Neural cell (in vitro differentiated cells): ENCODE data around the gene PALB2. TPM values are rescaled to one million over a fixed set of nuclear protein-coding genes. Genes with fewer than 3 reads are reported as not detected.
A peak's percentile ranks its signal among the peaks of the same experiment; 100 is the strongest.

ENCODE experiments used
- H2AFZ ChIP-seq: fragments of 200-600, 300-800 bp; sonication (generic), shearing (Covaris generic); 2 replicates; pipeline ENCODE4 v1.6.0; 2014; ENCODE audit warnings: low read depth, mild to moderate bottlenecking, antibody characterized with exemption, low read length, moderate library complexity
- H3F3A ChIP-seq: fragments of 200-600 bp; shearing (Covaris generic); 2 replicates; pipeline ENCODE4 v1.6.1; 2016; ENCODE audit warnings: mild to moderate bottlenecking, moderate library complexity, mixed read lengths, antibody characterized with exemption, low read length; ENCODE audit not compliant: insufficient read depth, poor library complexity, severe bottlenecking
- H3K27ac ChIP-seq: fragments of 200-600, 300-800 bp; sonication (generic), shearing (Covaris generic); 2 replicates; pipeline ENCODE4 v1.5.1; 2014; ENCODE audit warnings: mild to moderate bottlenecking, low read length, moderate library complexity
- H3K27me3 ChIP-seq: fragments of 300-800, 200-600 bp; sonication (generic), shearing (Covaris generic); 2 replicates; pipeline ENCODE4 v1.6.0; 2014; ENCODE audit warnings: mild to moderate bottlenecking, low read depth, low read length, moderate library complexity; ENCODE audit not compliant: insufficient read depth
- H3K36me3 ChIP-seq: fragments of 300-800, 200-600 bp; sonication (generic), shearing (Covaris generic); 2 replicates; pipeline ENCODE4 v1.5.1; 2014; ENCODE audit warnings: mild to moderate bottlenecking, antibody characterized with exemption, low read length, moderate library complexity; ENCODE audit not compliant: insufficient read depth
- H3K4me2 ChIP-seq: fragments of 300-800, 200-600 bp; sonication (generic), shearing (Covaris generic); 2 replicates; pipeline ENCODE4 v1.6.0; 2014; ENCODE audit warnings: mild to moderate bottlenecking, low read length
- H3K4me3 ChIP-seq: fragments of 300-800, 200-600 bp; sonication (generic), shearing (Covaris generic); 2 replicates; pipeline ENCODE4 v1.5.1; 2014; ENCODE audit warnings: mild to moderate bottlenecking, low read length, moderate library complexity
- H3K79me2 ChIP-seq: fragments of 200-600 bp; shearing (Covaris generic); replicated peaks from 2 replicates; pipeline ENCODE4 v1.6.0; 2014; ENCODE audit warnings: mild to moderate bottlenecking, low read length, moderate library complexity; ENCODE audit not compliant: insufficient read depth
- H3K9ac ChIP-seq: fragments of 300-800, 200-600 bp; sonication (generic), shearing (Covaris generic); 2 replicates; pipeline ENCODE4 v1.6.1; 2016; ENCODE audit warnings: mild to moderate bottlenecking, low read length, mixed read lengths
- H3K9me2 ChIP-seq: fragments of 200-600 bp; shearing (Covaris generic); 2 replicates; pipeline ENCODE4 v1.6.1; 2016; ENCODE audit warnings: mild to moderate bottlenecking, low read length, mixed read lengths; ENCODE audit not compliant: insufficient read depth
- H3K9me3 ChIP-seq: fragments of 200-600, 300-800 bp; sonication (generic), shearing (Covaris generic); 2 replicates; pipeline ENCODE4 v1.6.1; 2016; ENCODE audit warnings: mild to moderate bottlenecking, mixed run types, low read length, moderate library complexity, mixed read lengths
- H4K20me1 ChIP-seq: fragments of 200-600 bp; shearing (Covaris generic); 2 replicates; pipeline ENCODE4 v1.6.1; 2016; ENCODE audit warnings: mild to moderate bottlenecking, mixed run types; ENCODE audit not compliant: insufficient read depth
- EP300 ChIP-seq: fragments of 450-650 bp; conservative IDR thresholded peaks from 2 replicates; pipeline ENCODE4 v1.6.1; 2014; ENCODE audit warnings: antibody characterized with exemption, mild to moderate bottlenecking, moderate library complexity; ENCODE audit not compliant: poor library complexity, severe bottlenecking
- EZH2 ChIP-seq: fragments of 200-600, 300-800 bp; shearing (Covaris generic), sonication (generic); IDR thresholded peaks from 2 replicates; pipeline ENCODE4 v1.6.1; 2014; ENCODE audit warnings: antibody characterized with exemption, low read length, borderline replicate concordance, mild to moderate bottlenecking; ENCODE audit not compliant: insufficient read depth, poor library complexity, severe bottlenecking
- MXI1 ChIP-seq: fragments of 450-650 bp; conservative IDR thresholded peaks from 2 replicates; pipeline ENCODE4 v1.6.1; 2014; ENCODE audit warnings: antibody characterized with exemption, mild to moderate bottlenecking; ENCODE audit not compliant: poor library complexity, severe bottlenecking
- POLR2AphosphoS5 ChIP-seq: IDR thresholded peaks from 2 replicates; pipeline ENCODE4 v1.6.1; 2012
- RAD21 ChIP-seq: fragments of 450-650 bp; conservative IDR thresholded peaks from 2 replicates; pipeline ENCODE4 v1.6.1; 2014; ENCODE audit warnings: antibody characterized with exemption, mild to moderate bottlenecking, moderate library complexity
- SMC3 ChIP-seq: fragments of 450-650 bp; conservative IDR thresholded peaks from 2 replicates; pipeline ENCODE4 v1.6.1; 2014; ENCODE audit warnings: antibody characterized with exemption, mild to moderate bottlenecking, moderate library complexity; ENCODE audit not compliant: poor library complexity
- TAF1 ChIP-seq: IDR thresholded peaks from 2 replicates; pipeline ENCODE4 v1.6.1; 2012; ENCODE audit warnings: low read depth
- polyA plus RNA-seq: library from polyadenylated mRNA; depleted of rRNA; stranded (reverse); fragments of >200 nt; gene quantifications from 2 replicates; pipeline ENCODE4 v1.2.3, GENCODE V29; 2014
- TF ChIP-seq, protein P1 (sequence below): fragments of 450-650 bp; IDR thresholded peaks from 2 replicates; pipeline ENCODE4 v1.5.1; 2014; ENCODE audit warnings: antibody characterized with exemption, mild to moderate bottlenecking, moderate library complexity; ENCODE audit not compliant: poor library complexity, severe bottlenecking
- TF ChIP-seq, protein P2 (sequence below): IDR thresholded peaks from 2 replicates; pipeline ENCODE4 v1.6.1; 2012; ENCODE audit warnings: borderline replicate concordance

PALB2 gene
- polyA plus RNA-seq, 1 donor from 2014 or later, result 6.5 TPM

DNA sequence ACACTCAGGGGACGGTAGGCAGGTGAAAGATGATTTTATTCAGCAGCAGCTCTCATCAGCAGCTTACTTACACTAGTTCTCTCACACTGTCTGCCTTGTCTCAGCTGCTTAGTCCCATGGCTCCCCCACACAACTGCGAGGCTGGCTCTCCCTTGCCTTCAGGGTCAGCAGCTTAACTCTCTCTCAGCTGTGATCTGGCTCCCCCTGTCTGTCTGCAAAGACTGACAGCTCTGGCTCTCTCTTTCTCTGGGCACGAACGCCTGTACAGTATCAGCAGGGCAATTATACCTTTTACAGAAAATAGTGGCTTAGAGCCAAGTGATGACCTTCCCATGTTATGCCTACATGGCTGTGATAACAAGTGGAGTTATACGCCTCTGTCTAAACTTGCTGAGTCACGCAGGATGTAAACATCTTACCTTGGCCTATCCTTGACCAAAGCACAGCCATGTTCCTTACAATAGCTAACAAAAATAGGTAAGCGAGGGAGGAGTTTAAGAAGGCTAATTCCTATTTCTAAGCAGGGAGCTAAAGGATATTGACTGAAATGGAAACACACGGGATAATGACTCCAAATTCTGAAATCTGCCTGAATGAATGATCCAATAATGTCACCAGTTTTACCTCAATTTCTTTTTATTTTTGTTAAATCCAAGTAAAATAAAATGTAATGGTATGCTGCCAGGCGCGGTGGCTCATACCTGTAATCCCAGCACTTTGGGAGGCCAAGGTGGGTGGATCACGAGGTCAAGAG, 43.9 kb downstream of the PALB2 start:
- no peak overlapping the region for H3K4me2 ChIP-seq
- H3K79me2 ChIP-seq, result peaks cover 28% of the 10 kb centered on the region
- no peak overlapping the region for H3K9ac ChIP-seq
- H3K4me3 ChIP-seq, result no peak overlapping the region
- H3F3A ChIP-seq, result no peaks in the 10 kb centered on the region
- TF ChIP-seq, protein P1, sequence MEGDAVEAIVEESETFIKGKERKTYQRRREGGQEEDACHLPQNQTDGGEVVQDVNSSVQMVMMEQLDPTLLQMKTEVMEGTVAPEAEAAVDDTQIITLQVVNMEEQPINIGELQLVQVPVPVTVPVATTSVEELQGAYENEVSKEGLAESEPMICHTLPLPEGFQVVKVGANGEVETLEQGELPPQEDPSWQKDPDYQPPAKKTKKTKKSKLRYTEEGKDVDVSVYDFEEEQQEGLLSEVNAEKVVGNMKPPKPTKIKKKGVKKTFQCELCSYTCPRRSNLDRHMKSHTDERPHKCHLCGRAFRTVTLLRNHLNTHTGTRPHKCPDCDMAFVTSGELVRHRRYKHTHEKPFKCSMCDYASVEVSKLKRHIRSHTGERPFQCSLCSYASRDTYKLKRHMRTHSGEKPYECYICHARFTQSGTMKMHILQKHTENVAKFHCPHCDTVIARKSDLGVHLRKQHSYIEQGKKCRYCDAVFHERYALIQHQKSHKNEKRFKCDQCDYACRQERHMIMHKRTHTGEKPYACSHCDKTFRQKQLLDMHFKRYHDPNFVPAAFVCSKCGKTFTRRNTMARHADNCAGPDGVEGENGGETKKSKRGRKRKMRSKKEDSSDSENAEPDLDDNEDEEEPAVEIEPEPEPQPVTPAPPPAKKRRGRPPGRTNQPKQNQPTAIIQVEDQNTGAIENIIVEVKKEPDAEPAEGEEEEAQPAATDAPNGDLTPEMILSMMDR, result no peak
- TF ChIP-seq RAD21 (no peak), POLR2AphosphoS5 (no peak), TAF1 (no peak), MXI1 (no peak), EZH2 (no peak), SMC3 (no peak), EP300 (no peak)
- TF ChIP-seq, protein P2, sequence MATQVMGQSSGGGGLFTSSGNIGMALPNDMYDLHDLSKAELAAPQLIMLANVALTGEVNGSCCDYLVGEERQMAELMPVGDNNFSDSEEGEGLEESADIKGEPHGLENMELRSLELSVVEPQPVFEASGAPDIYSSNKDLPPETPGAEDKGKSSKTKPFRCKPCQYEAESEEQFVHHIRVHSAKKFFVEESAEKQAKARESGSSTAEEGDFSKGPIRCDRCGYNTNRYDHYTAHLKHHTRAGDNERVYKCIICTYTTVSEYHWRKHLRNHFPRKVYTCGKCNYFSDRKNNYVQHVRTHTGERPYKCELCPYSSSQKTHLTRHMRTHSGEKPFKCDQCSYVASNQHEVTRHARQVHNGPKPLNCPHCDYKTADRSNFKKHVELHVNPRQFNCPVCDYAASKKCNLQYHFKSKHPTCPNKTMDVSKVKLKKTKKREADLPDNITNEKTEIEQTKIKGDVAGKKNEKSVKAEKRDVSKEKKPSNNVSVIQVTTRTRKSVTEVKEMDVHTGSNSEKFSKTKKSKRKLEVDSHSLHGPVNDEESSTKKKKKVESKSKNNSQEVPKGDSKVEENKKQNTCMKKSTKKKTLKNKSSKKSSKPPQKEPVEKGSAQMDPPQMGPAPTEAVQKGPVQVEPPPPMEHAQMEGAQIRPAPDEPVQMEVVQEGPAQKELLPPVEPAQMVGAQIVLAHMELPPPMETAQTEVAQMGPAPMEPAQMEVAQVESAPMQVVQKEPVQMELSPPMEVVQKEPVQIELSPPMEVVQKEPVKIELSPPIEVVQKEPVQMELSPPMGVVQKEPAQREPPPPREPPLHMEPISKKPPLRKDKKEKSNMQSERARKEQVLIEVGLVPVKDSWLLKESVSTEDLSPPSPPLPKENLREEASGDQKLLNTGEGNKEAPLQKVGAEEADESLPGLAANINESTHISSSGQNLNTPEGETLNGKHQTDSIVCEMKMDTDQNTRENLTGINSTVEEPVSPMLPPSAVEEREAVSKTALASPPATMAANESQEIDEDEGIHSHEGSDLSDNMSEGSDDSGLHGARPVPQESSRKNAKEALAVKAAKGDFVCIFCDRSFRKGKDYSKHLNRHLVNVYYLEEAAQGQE, result no peak
- no peak overlapping the region for H2AFZ ChIP-seq
- H4K20me1 ChIP-seq, result no peaks in the 10 kb centered on the region
- H3K9me2 ChIP-seq, result no peaks in the 10 kb centered on the region
- H3K27me3 ChIP-seq, result no peaks in the 10 kb centered on the region
- no peak overlapping the region for H3K27ac ChIP-seq
- no peaks in the 10 kb centered on the region for H3K36me3 ChIP-seq
- H3K9me3 ChIP-seq, result no peaks in the 10 kb centered on the region

DNA sequence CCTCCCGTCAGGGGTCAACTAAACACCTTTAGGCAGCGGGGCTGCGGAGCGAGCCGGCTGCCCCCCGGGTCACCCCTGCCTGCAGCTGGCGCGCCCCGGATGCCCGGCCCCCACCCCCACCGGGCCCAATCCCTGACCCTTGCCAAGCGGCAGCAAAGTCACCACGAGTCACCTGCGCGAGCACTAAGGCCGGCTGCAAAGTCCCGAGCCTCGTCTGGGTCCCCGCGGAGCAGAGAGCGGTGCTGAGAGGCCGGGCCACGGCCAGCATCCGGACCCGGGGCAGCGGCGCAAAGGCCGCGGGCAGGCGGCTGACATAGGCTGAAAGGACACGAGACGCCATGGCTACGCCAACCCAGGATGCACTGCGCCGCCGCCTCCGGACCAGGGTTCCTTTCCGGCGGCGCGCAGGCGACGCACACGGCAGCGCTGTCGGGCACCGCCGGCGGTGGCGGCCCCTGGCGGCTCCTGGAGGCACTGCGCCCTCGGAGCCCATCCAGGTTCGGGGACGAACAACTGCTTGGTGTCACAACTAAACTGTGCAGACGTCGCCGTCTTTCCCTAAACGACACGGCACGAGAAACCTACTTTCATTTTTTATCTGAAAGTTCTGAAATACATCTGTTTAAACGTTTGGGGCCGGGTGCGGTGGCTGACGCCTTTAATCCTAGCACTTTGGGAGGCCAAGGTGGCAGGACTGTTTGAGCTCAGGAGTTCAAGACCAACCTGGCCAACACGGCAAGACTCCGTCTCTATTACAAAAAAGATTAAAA, 45.0 kb downstream of the PALB2 start, which contains the start of gene NDUFAB1:
Gene NDUFAB1 (minus strand): TSS at position 366 of the 770 bp plus-strand sequence. CDS start 26 bp downstream, at position 340.
- H2AFZ ChIP-seq, result peak within 1 kb of the TSS; percentile 81
- H3K9me3 ChIP-seq, result no peaks in the 10 kb centered on the region
- peak within 1 kb of the TSS; percentile 87 for H3K9ac ChIP-seq
- peak within 1 kb of the TSS; percentile 88 for H3K4me2 ChIP-seq
- H3K27me3 ChIP-seq, result no peaks in the 10 kb centered on the region
- H3K79me2 ChIP-seq, result peaks cover 37% of the 10 kb centered on the region
- TF ChIP-seq, protein P2, result peak; percentile 62
- TF ChIP-seq RAD21 (peak; percentile 43), TAF1 (peak; percentile 81), MXI1 (peak; percentile 87), POLR2AphosphoS5 (peak; percentile 88), SMC3 (peak; percentile 63), EP300 (peak; percentile 30), EZH2 (no peak)
- TF ChIP-seq, protein P1, result peak; percentile 99
- no peaks in the 10 kb centered on the region for H3K9me2 ChIP-seq
- no peaks in the 10 kb centered on the region for H3F3A ChIP-seq
- H3K4me3 ChIP-seq, result peak within 1 kb of the TSS; percentile 84
- H3K27ac ChIP-seq, result peak within 1 kb of the TSS; percentile 62
- H4K20me1 ChIP-seq, result no peaks in the 10 kb centered on the region
- no peaks in the 10 kb centered on the region for H3K36me3 ChIP-seq
